Measurements from ENCODE around the gene GPR153.

The GPR153 gene

GRCh38 chr1:6247651-6248050 is 13.2 kb downstream of the GPR153 start:
- no peak for DNase-seq

- DNase-seq: peak; percentile 55
These were observed 14.1 kb downstream of the GPR153 start for GRCh38 chr1:6246497-6247467.

- DNase-seq: no peak
These were observed 14.9 kb downstream of the GPR153 start for GRCh38 chr1:6245869-6246496.

GRCh38 chr1:6245086-6245868 is 15.6 kb downstream of the GPR153 start:
- peak; percentile 78 for DNase-seq

GRCh38 chr1:6244401-6245049 is 16.4 kb downstream of the GPR153 start:
- no peak for DNase-seq

GRCh38 chr1:6243993-6244392 is 16.9 kb downstream of the GPR153 start, which contains the start of gene HES3:
Gene HES3 (plus strand): TSS chr1:6244179. CDS start chr1:6244366, 187 bp downstream.
- DNase-seq: no peak

GRCh38 chr1:6243053-6243834 is 17.7 kb downstream of the GPR153 start:
- no peak for DNase-seq

GRCh38 chr1:6241887-6242740 is 18.8 kb downstream of the GPR153 start:
- no peak for DNase-seq

GRCh38 chr1:6241107-6241886 is 19.6 kb downstream of the GPR153 start:
- DNase-seq: no peak

- peak; percentile 31 for DNase-seq
These were observed 20.7 kb downstream of the GPR153 start for GRCh38 chr1:6239950-6240768.

GRCh38 chr1:6239213-6239752 is 21.6 kb downstream of the GPR153 start:
- DNase-seq: no peak

- DNase-seq: no peak
These were observed 23.8 kb downstream of the GPR153 start for GRCh38 chr1:6237093-6237492.

GRCh38 chr1:6235296-6235677 is 25.6 kb downstream of the GPR153 start:
- no peak for DNase-seq

- DNase-seq: no peak
These were observed 26.2 kb downstream of the GPR153 start for GRCh38 chr1:6234502-6235295.

- DNase-seq: no peak
These were observed 27.5 kb downstream of the GPR153 start for GRCh38 chr1:6233376-6233775.

GRCh38 chr1:6225651-6226050 is 35.2 kb downstream of the GPR153 start:
- DNase-seq: no peak

- no peak for DNase-seq
These were observed 36.2 kb downstream of the GPR153 start for GRCh38 chr1:6224718-6225117.

GRCh38 chr1:6223617-6224016 is 37.3 kb downstream of the GPR153 start:
- DNase-seq: no peak

All from HCEC 1CT (cell line).